ENCODE data around the gene NIN.

DNA sequence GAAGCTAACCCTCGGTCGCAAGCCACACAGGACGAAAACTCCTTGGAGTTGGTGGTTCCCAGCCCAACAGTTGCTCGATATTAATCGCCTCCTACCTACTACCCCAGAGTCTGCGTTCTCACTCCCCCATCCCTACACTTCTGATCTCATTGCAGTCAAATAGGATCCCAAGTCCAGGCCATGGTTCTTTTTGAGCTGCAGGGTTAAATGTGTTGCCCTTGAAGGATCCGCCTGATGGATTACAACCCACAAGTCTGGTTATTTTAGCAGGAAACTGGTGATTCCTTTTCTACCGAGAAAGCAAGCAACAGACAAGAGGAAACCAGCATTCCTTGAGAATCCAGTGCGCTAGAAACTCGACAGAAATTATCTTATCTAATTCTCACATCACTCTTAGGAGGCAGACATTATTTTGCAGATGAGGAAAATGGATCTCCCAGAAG is 785 bp upstream of the NIN start:
- TF ChIP-seq, protein P1, sequence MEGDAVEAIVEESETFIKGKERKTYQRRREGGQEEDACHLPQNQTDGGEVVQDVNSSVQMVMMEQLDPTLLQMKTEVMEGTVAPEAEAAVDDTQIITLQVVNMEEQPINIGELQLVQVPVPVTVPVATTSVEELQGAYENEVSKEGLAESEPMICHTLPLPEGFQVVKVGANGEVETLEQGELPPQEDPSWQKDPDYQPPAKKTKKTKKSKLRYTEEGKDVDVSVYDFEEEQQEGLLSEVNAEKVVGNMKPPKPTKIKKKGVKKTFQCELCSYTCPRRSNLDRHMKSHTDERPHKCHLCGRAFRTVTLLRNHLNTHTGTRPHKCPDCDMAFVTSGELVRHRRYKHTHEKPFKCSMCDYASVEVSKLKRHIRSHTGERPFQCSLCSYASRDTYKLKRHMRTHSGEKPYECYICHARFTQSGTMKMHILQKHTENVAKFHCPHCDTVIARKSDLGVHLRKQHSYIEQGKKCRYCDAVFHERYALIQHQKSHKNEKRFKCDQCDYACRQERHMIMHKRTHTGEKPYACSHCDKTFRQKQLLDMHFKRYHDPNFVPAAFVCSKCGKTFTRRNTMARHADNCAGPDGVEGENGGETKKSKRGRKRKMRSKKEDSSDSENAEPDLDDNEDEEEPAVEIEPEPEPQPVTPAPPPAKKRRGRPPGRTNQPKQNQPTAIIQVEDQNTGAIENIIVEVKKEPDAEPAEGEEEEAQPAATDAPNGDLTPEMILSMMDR (IDR thresholded peaks at IDR 0.05): no peak
- TF ChIP-seq POLR2A (IDR thresholded peaks at IDR 0.05): no peak

All from lower leg skin (tissue), 3 donors.